Activated naive CD8-positive, alpha-beta T cell treated with anti-CD3 and anti-CD28 coated beads, Interleukin-2, amount 50 U/mL, for 16 hours (primary cell): ENCODE results near the gene DOCK10.

Experiments
- DNase-seq: peaks from one replicate; pipeline ENCODE4 v3.0.0-alpha.2; 2020; ENCODE audit warnings: low read depth, low spot score

Gene DOCK10

GRCh38 chr2:224837066-224837465, 205.2 kb downstream of the DOCK10 start:
- DNase-seq: no peak

DNA sequence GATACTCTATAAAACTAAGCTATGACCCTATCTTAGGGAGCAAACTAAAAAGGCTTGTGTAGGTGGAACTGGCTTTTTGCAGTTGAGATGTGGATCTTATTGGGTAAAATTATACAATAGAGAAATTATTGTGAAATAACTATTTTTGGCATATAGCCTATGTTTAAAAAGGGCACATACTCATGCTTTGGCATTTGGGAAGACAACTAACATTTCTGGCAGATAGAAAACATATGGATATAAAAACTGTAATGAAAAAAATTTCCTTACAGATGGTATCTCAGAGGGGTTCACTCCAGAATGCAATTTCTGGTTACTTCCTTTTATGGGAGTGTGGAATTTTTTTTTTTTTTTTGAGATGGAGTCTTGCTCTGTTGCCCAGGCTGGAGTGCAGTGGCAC, 206.0 kb downstream of the DOCK10 start:
- DNase-seq: no peak

DNA sequence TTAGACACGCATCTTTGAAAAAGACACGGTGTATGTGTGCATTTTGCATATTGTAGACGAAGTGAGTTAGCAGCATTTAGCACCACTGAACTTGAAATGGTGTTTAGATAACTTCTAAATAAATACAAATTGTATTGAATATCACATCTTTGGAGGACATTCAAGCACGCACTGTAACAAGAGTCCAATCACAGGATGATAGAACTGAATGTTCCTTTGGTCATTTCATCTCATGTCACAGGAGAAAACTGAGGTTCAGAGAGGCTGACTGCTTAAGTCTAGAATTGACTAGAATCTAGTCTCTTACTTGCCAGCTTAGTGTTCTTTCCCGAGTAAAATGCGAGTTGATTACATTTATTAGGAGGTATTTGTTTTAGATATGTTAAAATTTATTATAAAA, 206.9 kb downstream of the DOCK10 start:
- DNase-seq: no peak

DNA sequence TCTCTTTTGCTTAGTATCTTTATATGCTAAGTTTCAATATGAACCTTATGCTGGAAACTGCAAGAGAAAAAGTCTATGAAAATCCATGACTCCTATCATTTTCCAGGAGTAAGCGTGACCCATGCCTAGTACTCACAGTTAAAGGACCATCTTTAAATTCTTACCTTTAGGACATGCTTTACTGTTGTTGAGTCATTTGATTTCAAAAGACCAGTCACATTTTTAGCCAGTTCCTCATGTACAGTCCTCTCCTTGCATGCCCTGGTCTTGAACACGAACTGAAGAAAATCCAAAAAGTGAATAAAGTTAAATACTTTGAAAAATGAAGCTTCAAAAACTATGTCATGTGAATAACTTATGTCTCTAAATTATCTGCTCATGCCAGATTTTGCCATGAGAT, 208.3 kb downstream of the DOCK10 start:
- no peak for DNase-seq

- no peak for DNase-seq
Observed at GRCh38 chr2:224832207-224832606, 210.1 kb downstream of the DOCK10 start.

- DNase-seq: no peak
Observed at GRCh38 chr2:224831530-224831929, 210.7 kb downstream of the DOCK10 start.

GRCh38 chr2:224820283-224820991, 221.8 kb downstream of the DOCK10 start:
- no peak for DNase-seq

- no peak for DNase-seq
Observed at GRCh38 chr2:224819075-224819474, 223.2 kb downstream of the DOCK10 start.

- no peak for DNase-seq
Observed at GRCh38 chr2:224817676-224818075, 224.6 kb downstream of the DOCK10 start.

DNA sequence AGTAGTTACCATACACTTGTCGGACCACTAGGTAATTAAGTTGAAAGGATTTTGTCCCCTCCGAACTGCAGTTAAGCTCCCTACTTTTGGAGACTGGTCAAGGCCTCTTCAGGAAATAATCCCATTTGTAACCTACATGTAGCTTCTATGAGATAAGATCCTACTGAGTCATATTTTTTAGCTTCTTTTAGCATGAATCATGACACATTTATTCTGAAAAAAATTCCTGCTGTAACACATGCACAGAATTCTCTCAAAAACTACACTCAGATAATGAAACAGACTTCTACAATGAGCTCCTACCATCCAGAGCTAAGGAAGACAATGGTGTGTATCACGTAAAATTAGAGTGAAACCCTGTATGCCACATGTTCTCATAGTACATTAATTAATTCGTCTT, 225.5 kb downstream of the DOCK10 start:
- no peak for DNase-seq

DNA sequence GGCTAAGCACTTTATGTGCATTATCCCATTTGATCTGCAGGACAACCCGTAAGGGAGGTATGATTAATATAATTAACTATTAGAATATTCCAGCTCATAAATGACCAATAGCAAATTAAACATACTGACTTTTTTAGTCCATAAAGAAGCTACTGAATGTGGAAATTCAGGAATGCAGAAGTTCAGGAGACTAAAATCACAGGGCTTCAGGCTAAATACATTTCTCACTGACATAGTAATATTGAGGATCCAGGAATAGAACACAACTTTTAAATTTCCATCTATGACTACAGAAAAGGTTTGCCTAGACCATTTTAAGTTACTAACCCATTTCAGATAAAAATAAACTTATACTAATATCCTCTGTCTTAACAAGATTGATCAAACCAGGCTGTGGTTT, 228.7 kb downstream of the DOCK10 start:
- DNase-seq: no peak

DNA sequence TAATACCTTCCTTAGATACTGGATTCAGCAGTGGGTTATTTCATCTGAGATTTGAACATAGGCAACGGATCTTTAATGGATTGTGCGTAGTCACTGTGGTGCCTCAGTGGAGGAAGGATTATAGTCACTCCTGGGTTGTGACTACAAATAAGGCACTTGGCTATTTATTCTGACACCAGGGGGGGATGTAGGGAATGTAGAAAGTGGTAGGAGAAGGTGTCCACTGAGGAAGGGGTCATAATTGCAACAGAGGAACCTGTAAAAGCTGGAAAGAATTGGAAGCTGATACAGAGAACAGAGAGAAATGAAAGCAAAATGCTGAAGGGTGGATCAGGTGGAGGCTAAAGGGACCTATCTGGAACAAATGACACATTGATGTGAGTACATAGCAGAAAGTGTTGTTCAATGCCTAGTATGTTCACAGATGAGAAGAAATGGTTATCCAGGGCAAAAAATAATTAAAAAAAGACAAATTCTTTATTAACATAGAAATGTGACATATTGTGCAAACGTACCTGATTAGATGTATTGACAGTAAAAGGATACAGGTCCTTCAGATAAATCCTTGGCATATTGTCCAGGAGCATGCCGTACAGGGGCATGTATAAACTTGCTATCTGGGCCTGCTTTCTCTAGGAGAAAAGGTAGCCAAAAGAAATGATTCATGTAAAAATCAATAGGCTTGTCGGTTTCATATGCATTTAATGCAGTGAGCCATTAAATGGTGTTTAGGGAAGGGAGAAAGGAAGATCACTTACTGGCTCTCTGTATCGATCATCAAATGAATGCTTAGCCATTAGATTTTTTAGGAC, 234.9 kb downstream of the DOCK10 start:
- DNase-seq: no peak

DNA sequence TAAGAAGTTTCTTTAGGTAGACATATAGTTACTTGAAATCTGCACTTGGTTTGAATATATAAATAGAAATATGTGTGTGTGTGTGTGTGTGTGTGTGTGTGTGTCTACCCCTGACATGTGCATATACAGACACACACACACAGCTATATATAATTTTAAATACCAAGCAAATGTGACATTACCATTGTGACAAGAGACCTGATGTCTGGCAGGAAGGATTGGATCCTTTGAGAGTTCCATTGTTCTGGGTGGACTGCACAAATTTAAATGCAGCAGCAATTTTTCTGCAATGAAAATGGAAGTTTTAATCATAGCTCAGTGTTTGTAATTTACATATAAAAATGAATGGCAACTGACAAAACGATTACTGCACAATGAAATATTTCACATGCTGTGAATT, 238.3 kb downstream of the DOCK10 start:
- DNase-seq: no peak

GRCh38 chr2:224802407-224802806, 239.9 kb downstream of the DOCK10 start:
- no peak for DNase-seq

- DNase-seq: no peak
Observed at GRCh38 chr2:224801360-224801759, 240.9 kb downstream of the DOCK10 start.

GRCh38 chr2:224799691-224800090, 242.6 kb downstream of the DOCK10 start:
- DNase-seq: no peak

GRCh38 chr2:224798180-224798579, 244.1 kb downstream of the DOCK10 start:
- no peak for DNase-seq

DNA sequence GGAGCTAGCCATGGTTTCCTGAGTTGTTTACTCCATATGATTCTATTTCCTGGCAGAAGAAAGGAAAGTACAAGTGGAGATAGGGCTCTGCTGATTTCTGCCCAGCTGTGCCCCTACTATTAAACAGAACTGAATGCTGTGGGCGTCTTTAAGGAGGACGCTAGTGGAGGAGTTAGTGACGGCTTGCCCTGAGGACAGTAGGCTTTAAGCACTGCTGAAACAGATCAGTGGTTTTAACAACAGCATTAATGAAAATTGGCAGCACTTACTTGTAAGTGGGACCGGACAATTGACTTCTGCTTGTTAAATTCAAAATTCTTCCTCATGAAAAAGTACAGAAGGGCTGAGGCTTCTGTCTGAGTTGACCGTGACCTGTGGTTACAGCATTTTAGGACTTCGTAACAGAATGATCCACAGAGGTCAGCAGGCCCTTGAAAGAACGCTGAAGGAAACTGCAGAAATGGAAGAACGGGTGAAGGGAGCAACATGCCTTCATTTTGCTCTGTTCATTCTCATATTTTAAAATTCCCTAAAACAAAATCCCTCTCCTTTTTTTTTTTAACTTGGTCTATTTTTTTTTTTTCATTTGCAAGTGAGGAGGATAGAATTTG, 245.5 kb downstream of the DOCK10 start:
- no peak for DNase-seq

DNA sequence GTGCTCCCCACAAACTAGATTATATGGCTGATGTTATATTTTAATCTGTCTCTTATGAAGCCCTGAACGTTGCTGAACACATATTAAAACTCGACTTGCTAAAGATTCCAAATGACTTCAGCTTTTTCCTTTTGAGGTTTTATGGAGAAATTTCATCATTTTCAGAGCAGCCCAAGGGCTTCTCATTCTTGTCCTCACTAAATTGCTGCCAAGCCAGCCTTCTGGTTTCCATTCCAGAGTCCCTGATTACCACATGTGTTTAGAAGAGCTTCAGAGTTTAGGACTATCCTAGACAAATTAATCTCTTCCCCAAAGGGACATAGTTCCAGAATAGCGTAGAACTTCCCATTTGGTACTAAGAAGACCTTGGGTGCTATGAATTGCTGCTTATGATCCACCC, 248.3 kb downstream of the DOCK10 start:
- no peak for DNase-seq

GRCh38 chr2:224786848-224787247, 255.4 kb downstream of the DOCK10 start:
- no peak for DNase-seq

DNA sequence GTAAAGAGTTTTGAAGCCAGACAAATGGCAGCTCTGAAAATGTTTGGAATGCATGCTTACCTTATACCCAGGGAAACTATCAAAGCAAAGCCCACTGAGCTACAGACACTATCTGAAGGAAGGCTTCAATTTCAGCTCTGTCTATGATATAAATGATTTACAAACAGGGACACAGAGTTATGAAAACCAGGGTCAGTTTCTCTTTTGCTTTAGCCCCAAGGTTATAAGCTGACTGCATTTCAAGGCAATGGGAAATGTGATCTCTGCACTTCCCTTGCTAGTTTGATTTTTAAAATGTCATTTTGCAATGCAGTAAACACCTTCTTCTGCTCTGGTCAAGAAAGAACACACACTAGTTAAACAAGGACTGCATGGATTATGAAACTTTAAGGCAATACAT, 260.9 kb downstream of the DOCK10 start:
- DNase-seq: no peak

GRCh38 chr2:224780823-224781222, 261.4 kb downstream of the DOCK10 start:
- no peak for DNase-seq

DNA sequence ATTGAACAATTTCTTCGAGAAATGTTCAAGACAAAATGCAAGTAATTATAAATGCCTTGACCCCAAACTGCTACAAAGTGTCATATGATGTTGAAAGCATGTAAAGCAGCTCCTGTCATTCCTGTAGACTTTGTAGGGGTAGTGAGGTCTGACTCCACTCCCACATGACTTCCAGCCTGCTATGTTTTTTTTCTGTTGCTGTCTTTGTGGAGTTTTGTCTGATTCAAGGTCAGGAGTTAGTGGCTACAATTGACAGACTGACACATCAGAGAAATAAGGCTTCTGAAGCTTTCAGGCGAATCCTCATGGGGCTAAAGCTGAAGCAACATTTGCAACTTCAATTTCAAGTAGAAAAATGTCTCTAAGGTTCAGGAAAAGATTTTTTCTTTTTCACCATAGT, 262.2 kb downstream of the DOCK10 start:
- no peak for DNase-seq
